Liver (tissue), 9 donors: ENCODE measurements around the gene PLK2. TPM values are rescaled to one million over a fixed set of nuclear protein-coding genes. Genes with fewer than 3 reads are reported as not detected.

Source experiments
- DNase-seq: peaks from one replicate; pipeline ENCODE4 v3.0.0-alpha.2; 2017; ENCODE audit warnings: low spot score
- H3K27ac ChIP-seq, 2 donors: one replicate each; pipeline ENCODE4 v1.7.0; 2013; ENCODE audit warnings: inconsistent platforms in 2 of 2, low read length in 2 of 2, control low read depth in 1 of 2, low read depth in 1 of 2, mild to moderate bottlenecking in 1 of 2
- H3K27me3 ChIP-seq, 4 donors: one replicate each; pipeline versions ENCODE4 v1.6.1 to v1.7.0; 2013; ENCODE audit warnings: low read length in 3 of 4, inconsistent platforms in 1 of 4, mild to moderate bottlenecking in 1 of 4, moderate library complexity in 1 of 4; ENCODE audit not compliant: control insufficient read depth in 4 of 4, insufficient read depth in 4 of 4
- H3K36me3 ChIP-seq, 4 donors: one replicate each; pipeline versions ENCODE4 v1.6.1 to v1.7.0; 2013; ENCODE audit warnings: low read length in 3 of 4, mild to moderate bottlenecking in 3 of 4, low read depth in 1 of 4, moderate library complexity in 1 of 4; ENCODE audit not compliant: control insufficient read depth in 4 of 4, insufficient read depth in 3 of 4
- H3K4me1 ChIP-seq, 4 donors: one replicate each; pipeline versions ENCODE4 v1.6.1 to v1.7.0; 2013; ENCODE audit warnings: low read length in 3 of 4, mild to moderate bottlenecking in 3 of 4, moderate library complexity in 1 of 4; ENCODE audit not compliant: control insufficient read depth in 4 of 4, insufficient read depth in 4 of 4
- H3K4me3 ChIP-seq, 3 donors: one replicate each; pipeline versions ENCODE4 v1.6.1 to v1.7.0; 2013; ENCODE audit warnings: low read length in 3 of 3, control low read depth in 1 of 3, low read depth in 1 of 3, mild to moderate bottlenecking in 1 of 3
- H3K9ac ChIP-seq, 2 donors: one replicate each; pipeline ENCODE4 v1.7.0; 2013; ENCODE audit warnings: low read length in 2 of 2, mild to moderate bottlenecking in 2 of 2, moderate library complexity in 2 of 2, control low read depth in 1 of 2, low read depth in 1 of 2
- H3K9me3 ChIP-seq, 4 donors: one replicate each; pipeline versions ENCODE4 v1.6.1 to v1.7.0; 2013; ENCODE audit warnings: low read length in 3 of 4; ENCODE audit not compliant: control insufficient read depth in 4 of 4
- ATF3 ChIP-seq: IDR thresholded peaks from 2 replicates; pipeline ENCODE4 v1.6.1; 2016; ENCODE audit warnings: antibody characterized with exemption
- EGR1 ChIP-seq, 2 donors: IDR thresholded peaks; 2 replicates each; pipeline ENCODE4 v1.6.1; 2016 to 2018; ENCODE audit warnings: antibody characterized with exemption in 2 of 2, low read depth in 2 of 2
- FOXA1 ChIP-seq: IDR thresholded peaks from 2 replicates; pipeline ENCODE4 v1.6.1; 2016; ENCODE audit warnings: antibody characterized with exemption
- FOXA2 ChIP-seq: IDR thresholded peaks from 2 replicates; pipeline ENCODE4 v1.6.1; 2016; ENCODE audit warnings: antibody characterized with exemption
- GABPA ChIP-seq, 2 donors: IDR thresholded peaks in 1 of 2; conservative IDR thresholded peaks in 1 of 2; 2 replicates each; pipeline ENCODE4 v1.6.1; 2016; ENCODE audit warnings: antibody characterized with exemption in 2 of 2, mild to moderate bottlenecking in 1 of 2, moderate library complexity in 1 of 2
- HNF4A ChIP-seq, 2 donors: conservative IDR thresholded peaks; 2 replicates each; pipeline ENCODE4 v1.6.1; 2016; ENCODE audit warnings: antibody characterized with exemption in 2 of 2, mild to moderate bottlenecking in 2 of 2
- MAX ChIP-seq: IDR thresholded peaks from 2 replicates; pipeline ENCODE4 v1.6.1; 2016; ENCODE audit warnings: antibody characterized with exemption
- NR2F2 ChIP-seq: IDR thresholded peaks from 2 replicates; pipeline ENCODE4 v1.6.1; 2016; ENCODE audit warnings: antibody characterized with exemption
- RAD21 ChIP-seq, 2 donors: IDR thresholded peaks; 2 replicates each; pipeline ENCODE4 v1.6.1; 2016; ENCODE audit warnings: antibody characterized with exemption in 2 of 2, mild to moderate bottlenecking in 2 of 2
- RXRA ChIP-seq, 2 donors: IDR thresholded peaks; 2 replicates each; pipeline ENCODE4 v1.6.1; 2017 to 2018; ENCODE audit warnings: antibody characterized with exemption in 2 of 2, mild to moderate bottlenecking in 1 of 2
- SP1 ChIP-seq: IDR thresholded peaks from 2 replicates; pipeline ENCODE4 v1.6.1; 2018; ENCODE audit warnings: antibody characterized with exemption, mild to moderate bottlenecking
- TAF1 ChIP-seq: conservative IDR thresholded peaks from 2 replicates; pipeline ENCODE4 v1.6.1; 2016; ENCODE audit warnings: antibody characterized with exemption, mild to moderate bottlenecking
- YY1 ChIP-seq: IDR thresholded peaks from 2 replicates; pipeline ENCODE4 v1.6.1; 2016; ENCODE audit warnings: antibody characterized with exemption, mild to moderate bottlenecking
- ZBTB33 ChIP-seq: IDR thresholded peaks from 2 replicates; pipeline ENCODE4 v1.6.1; 2016; ENCODE audit warnings: antibody characterized with exemption
- WGBS: extraction: QIAGEN DNeasy Blood & Tissue Kit; methylation state at CpG from one replicate; pipeline ENCODE4 v1.1.7; 2013; 5-methylcytosine and 5-hydroxymethylcytosine counted together
- polyA plus RNA-seq, 2 donors: library from polyadenylated mRNA; stranded (reverse) in 1 of 2; unstranded in 1 of 2; fragments of 200-250 nt in 1 of 2; fragments of >200 nt in 1 of 2; fragmentation: Nextera tagmentation in 1 of 2; extraction: Ambion mirVana in 1 of 2; gene quantifications; one replicate each; pipeline versions ENCODE4 v1.2.1 to v1.2.3, GENCODE V29; 2013 to 2015
- total RNA-seq, 2 donors: library from RNA; depleted of rRNA; stranded (reverse); fragments of >200 nt; gene quantifications; one replicate each; pipeline ENCODE4 v1.2.3, GENCODE V29; 2014
- donor health status: healthy.
- donor health status: healthy.
- donor health status: healthy.
- donor health status: healthy.
- donor health status: healthy.

Gene PLK2
- total and polyA plus RNA-seq, 4 donors: 5.9 to 39.5 (median 22.3) TPM

- Histone ChIP-seq H3K4me3 (no peak overlapping the region), H3K27ac (no peak overlapping the region), H3K36me3 (no peaks in the 10 kb centered on the region), H3K27me3 (no peaks in the 10 kb centered on the region), H3K4me1 (no peaks in the 10 kb centered on the region), H3K9ac (no peak overlapping the region), H3K9me3 (no peaks in the 10 kb centered on the region)
- no peak for DNase-seq
- TF ChIP-seq GABPA (IDR thresholded peaks at IDR 0.05 in 1 of 2, conservative IDR thresholded peaks at IDR 0.05 in 1 of 2) (no peak), ATF3 (no peak), TAF1 (no peak), HNF4A (conservative IDR thresholded peaks at IDR 0.05) (no peak), RAD21 (IDR thresholded peaks at IDR 0.05) (no peak), MAX (no peak), YY1 (no peak), SP1 (no peak), RXRA (IDR thresholded peaks at IDR 0.05) (no peak), EGR1 (IDR thresholded peaks at IDR 0.05; ENCODE audit: low read depth in 2 of 2) (no peak)
- whole genome bisulfite sequencing: 49% methylated on average over 2 of the region's 2 CpGs
These were observed 54.7 kb downstream of the PLK2 start for GRCh38 chr5:58405175-58405574.

GRCh38 chr5:58404734-58405133, 55.2 kb downstream of the PLK2 start:
- H3K27ac ChIP-seq: no peak overlapping the region
- no peak for DNase-seq
- 74% methylated on average over 3 of the region's 3 CpGs for WGBS

More at GRCh38 chr5:58404734-58405133, 55.2 kb downstream of the PLK2 start:
- no peaks in the 10 kb centered on the region for H3K4me1 ChIP-seq
- TF ChIP-seq TAF1: no peak
- no peak for TF ChIP-seq RAD21 (IDR thresholded peaks at IDR 0.05)
- TF ChIP-seq NR2F2: no peak
- TF ChIP-seq MAX: no peak
- TF ChIP-seq FOXA2: no peak
- TF ChIP-seq ZBTB33: no peak
- TF ChIP-seq ATF3: no peak
- TF ChIP-seq FOXA1: no peak
- no peak for TF ChIP-seq SP1
- no peak for TF ChIP-seq HNF4A (conservative IDR thresholded peaks at IDR 0.05)
- no peaks in the 10 kb centered on the region for H3K9me3 ChIP-seq
- no peak overlapping the region for H3K9ac ChIP-seq
- no peaks in the 10 kb centered on the region for H3K27me3 ChIP-seq
- no peaks in the 10 kb centered on the region for H3K36me3 ChIP-seq
- no peak overlapping the region for H3K4me3 ChIP-seq

Other genes with a start within 250 kb of the PLK2 start
- gene GAPT, start 31.3 kb upstream of the PLK2 start, total RNA-seq: 1 to 10 TPM; 1.4 to 2.5 TPM
- under 1 TPM; 0.17 to 0.46 TPM for gene GAPT, start 31.3 kb upstream of the PLK2 start, polyA plus RNA-seq
- 1 to 10 TPM in 1 of 2 donors, under 1 TPM in 1; 0.84 to 1.8 TPM for gene RAB3C, start 123.0 kb upstream of the PLK2 start, total RNA-seq
- gene RAB3C, start 123.0 kb upstream of the PLK2 start, polyA plus RNA-seq: 1 to 10 TPM in 1 of 2 donors, under 1 TPM in 1; 0.72 to 4.6 TPM